ENCODE results near the gene BABAM2. TPM values are rescaled to one million over a fixed set of nuclear protein-coding genes. Genes with fewer than 3 reads are reported as not detected.
A peak's percentile ranks its signal among the peaks of the same experiment; 100 is the strongest.
"Not testable (repeated sequence)": the region's sequence is repeated elsewhere in the genome, so short reads cannot be mapped to it uniquely, and the experiment has no call there.

The BABAM2 gene
- total RNA-seq, 2 donors from 2014 or later, result 46.8 to 59.7 TPM

GRCh38 chr2:28318462-28319117, 428.1 kb downstream of the BABAM2 start:
- DNase-seq (no peak), ATAC-seq (no peak)
- intact Hi-C loops (cut with DNase I), result no loop called here

GRCh38 chr2:28319118-28320008, 428.8 kb downstream of the BABAM2 start:
- ATAC-seq (no peak), DNase-seq (no peak)
- intact Hi-C loops (cut with DNase I), result no loop called here

- ATAC-seq, result no peak
- intact Hi-C loops (cut with DNase I), result no loop called here
- no peak for DNase-seq
Observed at GRCh38 chr2:28320009-28320365, 429.5 kb downstream of the BABAM2 start.

- intact Hi-C loops (cut with DNase I), result no loop called here
- DNase-seq (no peak), ATAC-seq (no peak)
Observed at GRCh38 chr2:28320371-28320770, 429.8 kb downstream of the BABAM2 start.

DNA sequence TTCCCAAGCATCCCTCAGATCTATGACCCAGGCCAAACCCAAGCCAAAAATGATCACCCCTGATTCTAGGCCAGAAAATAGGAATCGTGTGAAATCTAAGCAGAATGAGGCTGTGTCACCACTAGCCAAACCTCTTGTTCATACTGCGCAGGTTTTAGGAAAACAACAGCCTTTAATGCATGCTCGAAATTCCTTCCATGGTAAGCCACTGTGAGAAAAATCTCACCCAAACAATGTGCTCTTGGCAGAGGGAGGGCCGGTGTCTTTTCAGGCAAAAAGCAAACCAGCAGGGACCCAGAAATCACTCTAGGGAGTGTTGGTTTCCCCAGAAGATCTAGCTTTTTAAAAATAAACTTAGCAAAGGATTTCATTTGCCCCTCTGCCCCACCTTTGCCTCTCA, 430.9 kb downstream of the BABAM2 start:
- no peak for ATAC-seq
- no peak for DNase-seq
- intact Hi-C loops (cut with DNase I), result no loop called here

DNA sequence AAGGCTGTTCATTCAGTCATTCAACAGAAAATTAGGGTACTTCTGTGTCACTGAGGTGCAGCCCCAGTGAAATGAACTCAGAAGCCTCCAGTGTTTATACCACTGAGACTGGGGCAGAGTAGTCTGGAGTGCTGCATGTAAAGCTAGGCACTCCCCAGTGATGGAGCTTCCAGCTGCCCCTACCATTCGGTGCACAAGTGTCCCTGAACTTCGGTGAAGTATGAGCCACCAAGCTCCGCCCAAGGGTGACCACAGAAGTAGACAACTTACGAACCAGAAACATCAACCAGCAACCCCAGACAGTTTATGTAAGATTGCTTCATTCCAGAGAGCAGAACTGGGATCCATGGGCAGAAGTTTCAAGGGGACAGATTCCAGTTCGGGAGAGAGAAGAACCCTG, 431.5 kb downstream of the BABAM2 start:
- ATAC-seq (no peak), DNase-seq (no peak)
- intact Hi-C loops (cut with DNase I), result no loop called here

- ATAC-seq (no peak), DNase-seq (no peak)
Observed at GRCh38 chr2:28322456-28322855, 431.9 kb downstream of the BABAM2 start.

GRCh38 chr2:28322981-28323396, 432.5 kb downstream of the BABAM2 start:
- intact Hi-C loops (cut with DNase I), result no loop called here
- DNase-seq (no peak), ATAC-seq (no peak)

More at GRCh38 chr2:28322456-28322855, 431.9 kb downstream of the BABAM2 start:
- intact Hi-C loops (cut with DNase I), result no loop called here

DNA sequence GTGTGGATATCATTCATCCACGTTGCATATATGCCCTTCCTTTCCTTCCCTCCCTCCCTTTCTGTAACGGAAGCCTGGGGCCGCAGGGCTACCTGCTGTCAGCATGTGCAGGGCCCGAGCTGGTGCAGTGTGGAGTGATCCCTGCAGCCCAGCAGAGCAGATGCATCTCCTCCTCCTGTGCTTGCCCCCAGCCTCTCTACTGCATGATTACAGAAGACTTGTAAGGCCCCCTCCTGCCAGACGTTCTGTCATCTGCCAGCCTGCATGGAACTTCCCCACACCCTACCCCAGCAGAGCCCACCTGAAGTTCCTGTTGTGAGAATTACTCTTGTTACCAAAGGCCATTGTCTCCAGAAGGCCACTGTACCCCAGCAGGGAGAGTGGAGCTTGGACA, 434.6 kb downstream of the BABAM2 start:
- intact Hi-C loops (cut with DNase I), result no loop called here
- DNase-seq, result no peak
- no peak for ATAC-seq

DNA sequence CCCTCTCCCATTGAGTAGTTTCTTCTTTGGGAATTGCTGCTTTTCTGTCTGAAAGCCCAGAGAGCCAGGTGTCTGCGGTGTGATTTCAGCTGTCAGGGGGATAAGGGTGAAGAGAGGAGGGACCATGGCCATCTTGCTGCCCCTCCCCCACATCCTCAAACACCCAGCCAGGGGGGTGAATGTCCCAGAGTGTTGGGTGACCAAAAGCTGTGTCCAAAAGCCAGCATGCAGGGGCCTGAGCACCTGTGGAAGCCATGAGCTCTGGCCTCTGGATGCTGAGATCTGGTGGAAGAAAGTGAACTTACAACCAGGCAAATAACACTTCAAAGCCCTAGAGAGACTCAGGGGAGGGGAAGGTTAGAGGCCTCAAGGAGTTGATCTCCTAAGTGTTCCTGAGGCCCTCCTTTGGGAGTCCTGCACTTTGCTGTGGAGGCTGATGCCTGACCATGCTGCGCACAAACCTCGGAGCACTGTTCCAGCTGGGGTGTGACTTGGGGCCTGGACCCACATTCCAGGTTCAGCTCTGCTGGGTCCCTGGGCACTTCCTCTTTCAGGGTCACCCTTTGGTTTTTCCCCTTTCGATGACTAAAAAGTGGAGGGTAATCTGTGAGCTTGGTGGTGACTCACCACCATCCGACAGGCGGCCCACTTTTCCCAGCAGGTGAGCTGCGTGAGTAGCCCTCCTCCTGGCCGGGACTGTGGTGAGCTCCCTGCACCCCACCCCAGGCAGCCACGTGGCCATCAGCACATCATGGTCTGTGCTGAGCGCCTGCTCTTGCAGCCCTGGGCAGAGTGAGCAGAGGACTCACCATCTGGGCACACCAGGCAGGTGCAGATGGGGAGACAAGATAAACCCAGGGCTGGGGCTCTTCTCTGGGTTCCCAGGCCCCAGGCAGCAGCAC, 435.3 kb downstream of the BABAM2 start:
- intact Hi-C loops (cut with DNase I), result no loop called here
- DNase-seq, result no peak
- ATAC-seq, result no peak

DNA sequence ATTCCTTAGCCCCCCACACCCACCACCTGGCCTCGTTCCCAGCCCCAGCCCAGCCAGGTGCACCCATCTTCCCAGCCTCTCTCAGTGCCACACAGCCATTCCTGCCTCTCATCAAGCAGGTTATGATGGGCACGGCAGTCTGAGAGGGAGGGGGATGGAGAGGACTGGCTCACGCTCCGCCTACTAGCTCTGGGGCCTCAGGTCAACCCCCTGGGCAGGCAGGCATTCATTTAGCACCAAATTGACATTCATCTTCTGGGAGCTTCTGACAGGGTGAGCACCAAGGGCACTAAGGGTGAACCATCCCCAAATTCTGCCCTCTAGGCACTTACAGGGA, 435.9 kb downstream of the BABAM2 start:
- intact Hi-C loops (cut with DNase I), result no loop called here
- no peak for DNase-seq
- ATAC-seq, result no peak

DNA sequence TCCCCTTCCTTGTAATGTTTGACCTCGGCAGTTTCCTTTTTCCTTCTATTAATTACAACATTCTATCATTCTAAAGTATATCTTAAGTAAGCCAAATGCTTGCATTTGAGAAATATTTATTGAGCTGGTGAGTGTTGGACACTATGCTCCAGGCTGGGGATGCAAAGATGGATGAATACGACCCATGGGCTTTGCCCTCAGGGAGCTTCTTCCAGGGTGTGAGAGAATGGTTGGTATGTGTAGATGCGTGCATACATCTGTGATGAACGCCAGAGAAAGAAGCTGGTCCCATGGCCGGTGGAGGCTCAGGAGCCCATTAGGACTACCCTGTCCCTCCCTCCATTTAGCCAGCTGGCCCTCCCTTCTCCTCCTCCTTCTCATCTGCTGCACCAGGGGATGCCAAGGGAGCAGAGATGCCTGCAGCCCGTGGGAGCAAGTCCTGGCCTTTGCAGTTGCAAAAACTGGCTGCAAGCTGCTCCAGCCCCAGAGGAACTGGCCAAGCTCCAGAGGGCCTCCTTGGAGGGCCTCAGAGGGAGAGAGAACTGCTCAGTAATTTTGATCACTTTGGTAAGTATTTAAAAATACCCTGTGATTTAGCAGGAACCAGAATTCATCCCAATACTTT, 436.5 kb downstream of the BABAM2 start:
- DNase-seq (no peak), ATAC-seq (peak in 1 of 2 donors; percentile 82)
- intact Hi-C loops (cut with DNase I), result no loop called here

- intact Hi-C loops (cut with DNase I), result no loop called here
- DNase-seq (no peak), ATAC-seq (no peak)
Observed at GRCh38 chr2:28327581-28327955, 437.0 kb downstream of the BABAM2 start.

GRCh38 chr2:28327956-28328922, 437.7 kb downstream of the BABAM2 start:
- DNase-seq, result no peak
- intact Hi-C loops (cut with DNase I), result no loop called here

DNA sequence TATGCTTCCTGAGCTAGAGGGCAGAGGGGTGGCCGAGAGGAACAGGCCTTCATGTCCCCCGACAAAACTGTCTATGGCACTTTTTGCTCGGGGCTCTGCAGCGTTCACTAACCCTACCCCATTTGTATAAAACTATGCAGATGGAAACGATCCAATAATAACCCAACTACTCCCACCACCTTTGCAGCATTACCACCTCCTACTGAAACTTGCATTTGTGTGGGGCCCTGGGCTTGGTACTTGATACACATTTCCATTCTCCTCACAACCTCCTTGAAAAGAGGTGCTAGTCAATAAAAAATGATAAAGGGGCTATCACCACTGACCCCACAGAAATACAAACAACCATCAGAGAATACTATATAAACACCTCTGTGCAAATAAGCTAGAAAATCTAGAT, 438.7 kb downstream of the BABAM2 start:
- DNase-seq (no peak), ATAC-seq (no peak)
- intact Hi-C loops (cut with DNase I), result no loop called here

More at GRCh38 chr2:28327956-28328922, 437.7 kb downstream of the BABAM2 start:
- no peak for ATAC-seq

- ATAC-seq; DNase-seq; intact Hi-C loops (cut with DNase I): not testable (repeated sequence)
Observed at GRCh38 chr2:28330722-28331121, 440.2 kb downstream of the BABAM2 start.

DNA sequence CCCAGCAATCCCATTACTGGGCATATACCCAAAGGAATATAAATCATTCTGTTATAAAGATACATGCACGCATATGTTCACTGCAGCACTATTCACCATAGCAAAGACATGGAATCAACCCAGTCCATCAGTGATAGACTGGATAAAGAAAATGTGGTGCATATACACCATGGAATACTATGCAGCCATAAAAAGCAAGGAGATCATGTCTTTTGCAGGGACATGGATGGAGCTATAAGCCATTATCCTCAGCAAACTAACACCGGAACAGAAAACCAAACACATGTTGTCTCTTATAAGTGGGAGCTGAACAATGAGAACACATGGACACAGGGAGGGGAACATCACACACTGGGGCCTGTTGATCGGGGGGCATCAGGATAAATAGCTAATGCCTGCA, 441.3 kb downstream of the BABAM2 start:
- intact Hi-C loops (cut with DNase I); DNase-seq; ATAC-seq: not testable (repeated sequence)

DNA sequence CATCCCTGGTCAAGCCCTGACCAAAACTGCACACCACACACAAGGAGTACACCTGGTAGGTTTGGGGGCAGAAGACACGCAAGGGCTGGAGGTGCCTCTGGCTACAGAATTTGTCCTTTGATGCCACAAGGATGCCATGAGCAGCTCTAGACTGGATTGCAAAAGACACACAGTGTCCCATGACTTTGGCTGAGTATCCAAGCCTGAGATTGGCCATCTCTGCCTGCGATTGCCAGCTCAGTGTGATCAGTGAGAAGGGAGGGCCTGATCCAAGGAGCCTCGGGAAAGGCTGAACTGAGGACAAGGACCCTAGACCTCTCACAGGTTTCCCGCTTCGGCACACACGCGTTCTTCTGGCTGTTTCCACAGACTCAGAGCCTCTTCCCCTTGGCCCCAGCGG, 442.2 kb downstream of the BABAM2 start:
- DNase-seq (no peak), ATAC-seq (no peak)
- intact Hi-C loops (cut with DNase I), result no loop called here
